ENCODE results near the gene MTUS2. TPM values are rescaled to one million over a fixed set of nuclear protein-coding genes. Genes with fewer than 3 reads are reported as not detected.

Gene MTUS2
- total RNA-seq, 1 experiment from 2014 or later = 0.35 TPM

DNA sequence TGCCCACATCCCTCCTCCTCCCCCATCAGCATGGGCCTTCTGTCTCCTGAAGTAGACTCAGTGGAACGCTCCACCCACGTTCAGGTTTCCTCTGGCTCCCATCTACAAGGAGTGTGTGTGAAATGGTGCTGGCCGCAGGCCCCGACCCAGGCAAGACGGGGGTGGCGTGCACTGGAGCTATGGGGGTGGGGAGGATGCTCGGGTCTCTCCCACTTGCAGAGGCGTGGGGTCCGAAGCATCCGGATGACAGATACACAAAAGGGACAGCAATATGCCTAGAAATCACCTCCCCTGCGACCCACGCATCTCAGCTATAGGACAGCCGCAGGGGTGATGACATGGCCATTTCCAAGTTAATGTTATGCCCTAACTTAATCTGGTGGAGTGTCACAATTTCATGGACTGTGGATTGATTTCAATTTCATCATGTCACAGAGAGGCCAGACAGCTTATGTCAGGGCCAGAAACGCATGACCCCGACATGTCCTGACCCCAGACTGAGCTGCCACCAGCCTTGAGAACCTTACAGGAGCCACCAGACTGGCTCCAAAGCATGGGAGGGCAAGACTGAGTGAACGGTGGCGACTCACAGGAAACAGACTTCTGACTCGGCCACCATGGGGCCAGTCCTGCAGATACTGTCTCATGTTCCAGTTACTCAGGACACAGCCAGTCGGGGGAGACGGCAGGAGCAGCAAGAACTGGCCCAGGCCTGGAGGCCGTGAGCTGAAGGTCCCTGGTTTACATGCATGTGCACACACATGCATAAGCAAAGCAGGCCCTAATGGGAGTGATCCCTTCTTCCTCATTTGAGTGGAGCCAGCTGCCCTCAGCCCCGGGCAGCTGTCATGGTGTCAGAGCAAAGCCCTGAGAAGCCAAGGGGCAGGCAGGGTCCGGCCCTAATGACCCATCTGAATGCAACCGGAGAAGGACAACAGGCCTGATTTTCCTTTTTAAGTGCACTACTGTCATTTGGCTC, 693.2 kb downstream of the MTUS2 start:
- no peaks in the 10 kb centered on the region for H3K4me1 Mint-ChIP-seq
- Histone ChIP-seq H3K4me1 (ENCODE audit: insufficient read depth, low read length) (no peaks in the 10 kb centered on the region), H3K23me2 (ENCODE audit: insufficient read length, low read depth, low read length, poor library complexity, severe bottlenecking) (no peaks in the 10 kb centered on the region), H2BK15ac (ENCODE audit: low read depth, low read length) (no peak overlapping the region), H3K4ac (ENCODE audit: low read depth, low read length) (no peak overlapping the region), H4K5ac (ENCODE audit: insufficient read length, low read depth, low read length) (no peak overlapping the region), H3K9me3 (ENCODE audit: control insufficient read depth, low read depth, low read length) (no peaks in the 10 kb centered on the region), H3K79me2 (ENCODE audit: insufficient read depth, low read length) (no peaks in the 10 kb centered on the region), H4K20me1 (ENCODE audit: control insufficient read depth, insufficient read depth, insufficient read length) (no peaks in the 10 kb centered on the region), H3K27ac (ENCODE audit: insufficient read length, low read depth, low read length) (no peak overlapping the region), H2AFZ (ENCODE audit: low read length) (no peak overlapping the region), H3K79me1 (ENCODE audit: insufficient read depth, low read depth, low read length, poor library complexity, severe bottlenecking) (no peaks in the 10 kb centered on the region), H3K23ac (ENCODE audit: insufficient read length, low read depth, low read length) (no peak overlapping the region), H3K18ac (ENCODE audit: insufficient read length, low read depth, low read length) (no peak overlapping the region), H3K14ac (ENCODE audit: insufficient read depth, low read length) (no peak overlapping the region), H3T11ph (ENCODE audit: low read length) (no peak overlapping the region), H2BK120ac (ENCODE audit: low read depth, low read length, poor library complexity, severe bottlenecking) (no peak overlapping the region), H4K91ac (ENCODE audit: insufficient read length, low read depth, low read length) (no peak overlapping the region), H2AK5ac (ENCODE audit: insufficient read length, low read length) (no peak overlapping the region), H4K8ac (replicated peaks; ENCODE audit: insufficient read length, low read depth, low read length) (no peak overlapping the region), H2BK5ac (ENCODE audit: insufficient read length, low read length) (no peak overlapping the region), H3K27me3 (ENCODE audit: insufficient read depth, low read length) (no peaks in the 10 kb centered on the region), H2BK20ac (ENCODE audit: low read depth, low read length, poor library complexity, severe bottlenecking) (no peak overlapping the region), H2BK12ac (ENCODE audit: insufficient read length, low read depth, low read length) (no peak overlapping the region), H3K4me2 (ENCODE audit: insufficient read depth, insufficient read length, low read length) (no peak overlapping the region), H3K9ac (ENCODE audit: extremely low read depth, insufficient read length, low read length) (no peak overlapping the region), H3K56ac (ENCODE audit: insufficient read length, low read depth, low read length) (no peak overlapping the region)
- peak overlapping the region in 2 of 3 experiments; percentile 29 to 88; a peak in 3 of 7 replicates for H3K27ac Mint-ChIP-seq
- no peaks in the 10 kb centered on the region for H3K27me3 Mint-ChIP-seq (ENCODE audit: low read depth)
- peaks cover 37 to 78% (median 57%) of the 10 kb centered on the region in 3 experiments; a peak in 6 of 7 replicates for H3K36me3 Mint-ChIP-seq (ENCODE audit: insufficient read depth in 1 of 3, low read depth in 3 of 3)
- no CpG with 5 or more reads among the region's 24 CpGs for WGBS (ENCODE audit: extremely low coverage, insufficient read length, low lambda C conversion rate)
- DNase-seq = no peak
- H3K9me3 Mint-ChIP-seq = no peaks in the 10 kb centered on the region
- TF ChIP-seq, protein P1, sequence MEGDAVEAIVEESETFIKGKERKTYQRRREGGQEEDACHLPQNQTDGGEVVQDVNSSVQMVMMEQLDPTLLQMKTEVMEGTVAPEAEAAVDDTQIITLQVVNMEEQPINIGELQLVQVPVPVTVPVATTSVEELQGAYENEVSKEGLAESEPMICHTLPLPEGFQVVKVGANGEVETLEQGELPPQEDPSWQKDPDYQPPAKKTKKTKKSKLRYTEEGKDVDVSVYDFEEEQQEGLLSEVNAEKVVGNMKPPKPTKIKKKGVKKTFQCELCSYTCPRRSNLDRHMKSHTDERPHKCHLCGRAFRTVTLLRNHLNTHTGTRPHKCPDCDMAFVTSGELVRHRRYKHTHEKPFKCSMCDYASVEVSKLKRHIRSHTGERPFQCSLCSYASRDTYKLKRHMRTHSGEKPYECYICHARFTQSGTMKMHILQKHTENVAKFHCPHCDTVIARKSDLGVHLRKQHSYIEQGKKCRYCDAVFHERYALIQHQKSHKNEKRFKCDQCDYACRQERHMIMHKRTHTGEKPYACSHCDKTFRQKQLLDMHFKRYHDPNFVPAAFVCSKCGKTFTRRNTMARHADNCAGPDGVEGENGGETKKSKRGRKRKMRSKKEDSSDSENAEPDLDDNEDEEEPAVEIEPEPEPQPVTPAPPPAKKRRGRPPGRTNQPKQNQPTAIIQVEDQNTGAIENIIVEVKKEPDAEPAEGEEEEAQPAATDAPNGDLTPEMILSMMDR (conservative IDR thresholded peaks at IDR 0.05) = no peak
- no peak overlapping the region for H3K4me3 Mint-ChIP-seq

Measured in H9 (cell line).